ENCODE measurements around the gene TRIP13.

TRIP13 gene

GRCh38 chr5:855771-856530 lies 36.7 kb upstream of the TRIP13 start:
- DNase-seq: no peak

DNA sequence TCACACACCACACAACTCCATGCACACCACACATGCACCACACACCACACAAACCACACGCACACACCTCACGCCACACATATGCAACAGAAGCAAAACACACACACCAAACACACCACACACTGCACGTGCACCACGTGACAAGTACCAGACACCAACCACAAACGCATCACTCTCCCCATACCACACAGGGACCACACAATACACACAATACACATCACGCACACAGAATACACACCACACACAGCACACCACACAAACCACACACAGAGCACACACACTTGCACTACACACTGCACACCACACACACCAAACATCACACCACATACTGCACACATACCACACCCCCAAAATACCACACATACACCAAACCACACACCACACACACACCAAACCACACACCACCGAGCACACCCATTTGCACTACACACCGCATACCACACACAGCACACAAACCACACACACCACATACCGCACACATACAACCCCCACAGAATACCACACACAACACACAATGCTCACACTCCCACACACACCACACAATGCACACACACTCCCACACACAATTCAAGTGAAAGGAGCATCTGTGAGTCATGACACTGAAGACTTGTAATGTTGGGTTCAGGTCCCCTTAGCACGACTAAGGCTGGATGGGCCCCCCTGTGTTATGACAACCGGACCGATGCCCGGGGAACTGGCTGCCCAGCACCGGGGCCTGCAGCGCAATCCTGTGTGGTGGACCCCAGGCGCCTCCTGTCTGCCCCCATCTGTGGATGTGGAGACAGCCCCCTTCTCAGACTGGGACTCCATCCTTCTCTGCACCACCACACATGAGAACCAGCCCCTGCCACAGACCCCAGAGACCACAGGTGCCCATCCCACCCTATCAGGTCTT lies 35.9 kb upstream of the TRIP13 start:
- DNase-seq: no peak

DNA sequence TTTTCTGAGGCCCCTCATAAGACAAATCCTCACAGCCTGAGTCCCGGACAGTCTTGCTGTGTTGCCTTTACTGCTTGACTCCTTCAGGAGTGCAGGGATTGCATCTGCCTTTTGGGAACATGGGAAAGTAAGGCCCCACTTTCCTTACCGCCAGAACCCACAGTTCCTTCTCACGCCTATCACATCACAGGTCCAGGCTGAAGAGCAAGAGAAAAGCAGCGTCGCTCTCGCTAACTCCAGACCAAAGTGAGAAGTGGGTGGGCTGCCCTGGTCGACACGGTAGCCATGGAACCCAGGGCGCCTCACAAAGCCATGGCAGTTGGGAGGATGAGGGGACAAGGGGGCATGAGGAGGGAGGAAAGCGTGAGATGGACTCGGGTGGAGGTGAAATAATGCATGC lies 34.0 kb upstream of the TRIP13 start:
- no peak for DNase-seq

DNA sequence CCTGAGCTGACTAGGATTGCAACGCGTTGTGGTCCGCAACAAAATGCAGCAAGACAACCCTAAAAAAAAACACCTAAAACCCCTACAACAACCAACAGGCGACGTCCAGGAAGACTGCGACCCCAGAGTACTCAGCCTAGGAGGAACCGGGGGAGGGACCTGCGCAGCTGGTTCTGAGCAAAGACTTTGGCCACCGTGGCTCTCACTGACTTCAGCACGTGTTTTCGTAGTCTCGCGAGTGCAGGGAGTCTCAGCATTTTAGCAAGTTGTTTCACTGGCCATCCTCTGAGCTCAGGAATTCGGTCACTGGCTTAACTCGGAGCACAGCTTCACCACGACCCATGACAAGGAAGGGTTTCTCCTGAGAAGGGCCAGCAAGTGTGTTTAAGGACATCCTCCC lies 33.3 kb upstream of the TRIP13 start:
- DNase-seq: no peak

GRCh38 chr5:859798-860296 lies 32.8 kb upstream of the TRIP13 start:
- DNase-seq: no peak

- DNase-seq: no peak
These were observed 32.1 kb upstream of the TRIP13 start for GRCh38 chr5:860506-861150.

- DNase-seq: no peak
These were observed 31.0 kb upstream of the TRIP13 start for GRCh38 chr5:861442-862366.

GRCh38 chr5:862367-863243 lies 30.1 kb upstream of the TRIP13 start:
- no peak for DNase-seq

- DNase-seq: no peak
These were observed 29.4 kb upstream of the TRIP13 start for GRCh38 chr5:863244-863805.

DNA sequence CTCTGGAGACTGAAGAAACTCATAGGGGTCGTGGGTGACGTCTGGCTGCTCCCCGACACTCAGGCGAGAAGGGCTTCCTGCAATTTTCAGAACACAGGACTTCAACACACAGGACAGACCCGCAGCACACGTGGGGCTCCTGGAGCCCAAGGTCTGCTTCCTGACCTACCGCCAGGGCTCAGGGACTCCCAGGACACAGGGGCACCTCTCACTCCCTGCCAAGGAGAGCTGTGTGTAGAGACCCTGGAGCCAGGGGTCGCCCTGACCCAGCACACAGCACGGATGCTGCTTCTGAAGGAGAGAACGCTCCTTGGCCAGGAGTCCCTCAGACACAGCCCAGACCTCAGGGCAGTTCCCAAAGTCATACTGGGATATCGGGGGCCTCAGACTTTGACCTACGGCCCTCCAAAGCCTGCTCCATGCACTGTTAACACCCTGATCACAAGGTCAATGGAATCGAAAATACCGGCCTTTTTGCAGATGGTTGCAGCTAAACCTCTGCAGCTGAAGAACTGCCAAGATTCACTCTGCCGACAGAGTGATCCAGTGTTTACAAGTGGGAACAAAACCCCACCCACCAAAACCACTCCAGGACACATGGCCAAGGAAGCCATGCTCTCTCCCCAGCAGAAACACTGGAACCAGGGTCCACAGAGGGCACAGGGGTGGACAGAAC lies 28.1 kb upstream of the TRIP13 start:
- no peak for DNase-seq

DNA sequence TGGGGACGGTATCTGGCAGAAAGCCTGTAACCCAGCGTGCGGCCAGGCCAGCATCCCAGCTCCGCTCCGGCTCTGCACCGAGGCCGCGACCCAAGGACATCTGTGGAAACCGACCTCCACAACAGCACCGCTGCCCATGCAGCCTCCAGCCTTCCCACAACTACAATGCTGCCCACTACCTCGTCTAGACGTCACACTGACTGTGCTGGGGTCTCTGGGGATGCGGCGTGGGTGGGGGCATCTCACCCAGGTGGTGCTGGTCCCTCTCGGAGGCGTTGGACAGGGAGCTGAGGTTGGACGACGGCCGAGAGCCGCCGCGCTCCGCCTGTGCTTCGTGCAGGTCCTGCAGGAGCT lies 27.5 kb upstream of the TRIP13 start:
- no peak for DNase-seq

GRCh38 chr5:865771-866170 lies 26.9 kb upstream of the TRIP13 start:
- DNase-seq: no peak

DNA sequence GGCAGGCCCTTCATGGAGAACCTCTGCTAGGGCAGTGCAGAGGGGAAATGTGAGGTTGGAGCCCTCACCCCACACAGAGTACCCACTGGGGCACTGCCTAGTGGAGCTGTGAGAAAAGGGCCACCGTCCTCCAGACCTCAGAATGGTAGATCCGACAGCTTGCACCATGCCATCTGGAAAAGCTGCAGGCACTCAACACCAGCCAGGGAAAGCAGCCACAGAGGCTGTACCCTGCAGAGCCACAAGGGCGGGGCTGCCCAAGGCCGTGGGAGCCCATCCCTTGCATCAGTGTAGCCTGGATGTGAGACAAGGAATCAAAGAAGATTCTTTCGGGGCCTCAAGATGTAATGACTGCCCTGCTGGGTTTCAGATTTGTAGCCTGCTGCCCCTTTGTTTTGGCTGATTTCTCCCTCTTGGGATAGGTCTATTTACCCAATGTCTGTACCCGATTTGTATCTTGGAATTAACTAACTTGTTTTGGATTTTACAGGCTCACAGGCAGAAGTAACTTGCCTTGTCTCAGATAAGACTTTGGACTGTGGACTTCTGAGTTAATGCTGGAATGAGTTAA lies 25.3 kb upstream of the TRIP13 start:
- DNase-seq: no peak

DNA sequence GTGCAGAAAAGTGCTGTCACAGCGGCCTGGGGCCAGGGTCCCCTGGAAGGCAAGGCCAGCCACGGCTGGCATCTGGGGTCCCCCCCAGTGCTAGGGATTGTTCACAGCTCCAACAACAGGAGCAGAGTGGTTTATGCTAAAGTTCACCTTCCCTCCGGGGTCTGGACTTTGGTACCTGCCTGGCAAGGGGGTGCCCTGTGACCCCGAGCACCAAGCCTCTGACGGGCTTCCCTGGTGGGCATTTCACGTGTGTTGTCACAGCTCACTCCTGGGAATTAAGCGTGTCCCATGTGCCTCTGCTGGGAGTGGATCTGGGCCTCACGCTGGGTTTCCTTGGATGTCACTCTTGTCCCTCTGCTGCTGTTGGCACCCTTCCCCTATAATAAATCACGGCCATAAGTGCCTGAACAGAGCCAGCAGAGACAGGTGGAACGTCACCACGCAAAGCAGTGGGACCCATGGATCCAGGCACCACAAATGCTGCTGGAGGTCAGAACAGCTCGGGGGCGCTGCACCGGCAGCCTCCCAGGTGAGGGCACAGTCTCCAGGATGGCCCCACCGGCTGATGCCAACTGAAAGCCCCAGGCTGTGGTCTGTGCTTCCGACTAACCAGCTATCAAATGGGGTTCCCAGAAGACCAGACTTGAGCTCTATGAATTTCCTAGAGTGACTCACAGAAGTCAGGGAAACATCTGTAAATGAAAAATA lies 24.1 kb upstream of the TRIP13 start:
- no peak for DNase-seq

- no peak for DNase-seq
These were observed 21.7 kb upstream of the TRIP13 start for GRCh38 chr5:870956-871355.

DNA sequence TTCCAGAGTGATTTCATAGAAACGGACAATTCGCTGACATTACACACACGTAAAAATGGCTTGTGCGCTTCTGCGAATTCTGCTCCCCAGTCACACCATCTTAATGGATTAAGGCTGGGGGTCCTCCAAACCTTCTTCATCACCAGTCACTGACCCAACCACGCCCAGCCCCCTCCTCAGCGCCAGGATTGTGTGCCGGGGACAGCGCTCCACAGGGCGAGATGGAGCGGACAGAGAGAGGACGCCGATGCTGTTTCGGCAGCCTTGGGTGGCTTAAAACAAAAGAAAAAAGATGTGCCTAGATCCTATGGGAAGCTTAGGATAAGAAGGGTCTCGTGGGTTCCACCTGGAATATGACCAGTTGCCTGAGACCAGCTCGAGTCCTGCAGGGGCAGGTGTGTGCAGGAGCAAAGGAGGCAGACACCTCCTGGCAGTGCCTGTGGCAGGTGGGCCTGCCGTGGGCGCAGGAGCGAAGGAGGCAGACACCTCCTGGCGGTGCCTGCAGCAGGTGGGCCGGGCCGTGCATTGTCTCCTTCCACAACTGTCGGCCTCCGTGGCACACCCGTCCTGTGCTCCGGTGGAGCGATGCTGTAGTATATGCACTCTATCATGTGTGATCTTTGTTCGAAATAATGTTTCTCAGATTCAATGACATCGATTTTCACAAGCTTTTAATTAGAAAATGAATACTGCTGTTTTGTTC lies 20.9 kb upstream of the TRIP13 start:
- no peak for DNase-seq

GRCh38 chr5:872301-872700 lies 20.4 kb upstream of the TRIP13 start:
- DNase-seq: no peak

- no peak for DNase-seq
These were observed 19.4 kb upstream of the TRIP13 start for GRCh38 chr5:873328-873727.

DNA sequence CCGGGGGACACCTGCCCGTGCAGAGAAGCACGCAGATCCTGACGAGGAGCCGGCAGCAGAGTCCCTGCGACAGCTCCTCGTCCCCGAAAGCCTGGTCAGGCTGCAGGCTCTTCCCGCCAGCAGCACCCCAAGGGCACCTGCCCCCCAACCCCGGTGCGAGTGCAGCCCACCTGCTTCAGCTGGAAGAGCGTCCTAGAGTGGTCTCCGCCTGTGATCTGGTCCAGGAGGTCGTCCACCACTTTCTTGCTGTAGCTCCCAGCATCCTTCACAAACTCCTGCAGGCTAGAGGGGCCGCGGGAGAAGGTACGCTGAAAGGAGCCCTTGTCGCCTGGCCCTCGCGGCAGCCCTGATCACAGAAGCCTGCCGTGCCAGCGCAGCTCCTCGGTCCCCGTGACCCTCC lies 16.8 kb upstream of the TRIP13 start:
- no peak for DNase-seq
